H9 (cell line): ENCODE measurements around the gene TNNT1. TPM values are rescaled to one million over a fixed set of nuclear protein-coding genes. Genes with fewer than 3 reads are reported as not detected.

Source experiments
- DNase-seq: peaks from one replicate; pipeline ENCODE4 v3.0.0-alpha.2; 2017
- H2AFZ ChIP-seq: one replicate; pipeline ENCODE4 v1.6.1; 2013; ENCODE audit warnings: mild to moderate bottlenecking, low read length, control low read depth, moderate library complexity
- H2AK5ac ChIP-seq: 2 replicates; pipeline ENCODE4 v1.6.1; 2013; ENCODE audit warnings: low read length, control low read depth, mixed read lengths; ENCODE audit not compliant: insufficient read length
- H2BK120ac ChIP-seq: one replicate; pipeline ENCODE4 v1.6.1; 2013; ENCODE audit warnings: low read depth, mild to moderate bottlenecking, low read length, control low read depth, inconsistent platforms; ENCODE audit not compliant: poor library complexity, severe bottlenecking
- H2BK12ac ChIP-seq: 2 replicates; pipeline ENCODE4 v1.6.1; 2013; ENCODE audit warnings: low read length, control low read depth, mixed read lengths, low read depth; ENCODE audit not compliant: insufficient read length
- H2BK15ac ChIP-seq: 2 replicates; pipeline ENCODE4 v1.6.1; 2013; ENCODE audit warnings: low read depth, low read length, control low read depth
- H2BK20ac ChIP-seq: one replicate; pipeline ENCODE4 v1.6.1; 2013; ENCODE audit warnings: low read depth, mild to moderate bottlenecking, low read length, control low read depth, inconsistent platforms; ENCODE audit not compliant: poor library complexity, severe bottlenecking
- H2BK5ac ChIP-seq: 2 replicates; pipeline ENCODE4 v1.6.1; 2013; ENCODE audit warnings: low read length, control low read depth, mixed read lengths; ENCODE audit not compliant: insufficient read length
- H3K14ac ChIP-seq: 2 replicates; pipeline ENCODE4 v1.6.1; 2013; ENCODE audit warnings: low read length, control low read depth; ENCODE audit not compliant: insufficient read depth
- H3K18ac ChIP-seq: 2 replicates; pipeline ENCODE4 v1.6.1; 2013; ENCODE audit warnings: low read depth, mild to moderate bottlenecking, mixed read lengths, low read length, control low read depth; ENCODE audit not compliant: insufficient read length
- H3K23ac ChIP-seq: 2 replicates; pipeline ENCODE4 v1.6.1; 2013; ENCODE audit warnings: low read length, control low read depth, mixed read lengths, low read depth; ENCODE audit not compliant: insufficient read length
- H3K23me2 ChIP-seq: 2 replicates; pipeline ENCODE4 v1.6.1; 2013; ENCODE audit warnings: low read depth, mild to moderate bottlenecking, mixed read lengths, low read length, control low read depth; ENCODE audit not compliant: insufficient read length, poor library complexity, severe bottlenecking
- H3K27ac ChIP-seq: 2 replicates; pipeline ENCODE4 v1.5.1; 2013; ENCODE audit warnings: low read length, control low read depth, mixed read lengths, low read depth; ENCODE audit not compliant: insufficient read length
- H3K27me3 ChIP-seq: 2 replicates; pipeline ENCODE4 v1.6.1; 2013; ENCODE audit warnings: low read length, control low read depth, inconsistent platforms; ENCODE audit not compliant: insufficient read depth
- H3K4ac ChIP-seq: 2 replicates; pipeline ENCODE4 v1.6.1; 2013; ENCODE audit warnings: low read depth, mild to moderate bottlenecking, control low read depth, inconsistent platforms, low read length, moderate library complexity
- H3K4me1 ChIP-seq: 2 replicates; pipeline ENCODE4 v1.6.1; 2013; ENCODE audit warnings: low read length, control low read depth, inconsistent platforms; ENCODE audit not compliant: insufficient read depth
- H3K4me2 ChIP-seq: 2 replicates; pipeline ENCODE4 v1.6.1; 2013; ENCODE audit warnings: low read length, control low read depth, mixed read lengths; ENCODE audit not compliant: insufficient read length, insufficient read depth
- H3K56ac ChIP-seq: 2 replicates; pipeline ENCODE4 v1.6.1; 2013; ENCODE audit warnings: low read depth, mild to moderate bottlenecking, mixed read lengths, low read length, control low read depth; ENCODE audit not compliant: insufficient read length
- H3K79me1 ChIP-seq: 2 replicates; pipeline ENCODE4 v1.6.1; 2013; ENCODE audit warnings: low read depth, mild to moderate bottlenecking, moderate library complexity, low read length, control low read depth, inconsistent platforms; ENCODE audit not compliant: insufficient read depth, poor library complexity, severe bottlenecking
- H3K79me2 ChIP-seq: 2 replicates; pipeline ENCODE4 v1.6.1; 2013; ENCODE audit warnings: low read length, control low read depth, inconsistent platforms; ENCODE audit not compliant: insufficient read depth
- H3K9ac ChIP-seq: 2 replicates; pipeline ENCODE4 v1.6.1; 2013; ENCODE audit warnings: low read length, control low read depth, mixed read lengths; ENCODE audit not compliant: insufficient read length; ENCODE audit errors: extremely low read depth
- H3K9me3 ChIP-seq: one replicate; pipeline ENCODE4 v1.6.1; 2013; ENCODE audit warnings: low read depth, low read length, inconsistent platforms; ENCODE audit not compliant: control insufficient read depth
- H3T11ph ChIP-seq: one replicate; pipeline ENCODE4 v1.6.1; 2013; ENCODE audit warnings: mild to moderate bottlenecking, low read length, control low read depth, inconsistent platforms
- H4K20me1 ChIP-seq: one replicate; pipeline ENCODE4 v1.6.1; 2013; ENCODE audit not compliant: control insufficient read depth, insufficient read length, insufficient read depth
- H4K5ac ChIP-seq: 2 replicates; pipeline ENCODE4 v1.6.1; 2013; ENCODE audit warnings: low read depth, mild to moderate bottlenecking, mixed read lengths, low read length, control low read depth; ENCODE audit not compliant: insufficient read length
- H4K8ac ChIP-seq: replicated peaks from 2 replicates; pipeline ENCODE4 v1.6.1; 2013; ENCODE audit warnings: low read length, control low read depth, mixed read lengths, low read depth; ENCODE audit not compliant: insufficient read length
- H4K91ac ChIP-seq: 2 replicates; pipeline ENCODE4 v1.6.1; 2013; ENCODE audit warnings: low read depth, mild to moderate bottlenecking, moderate library complexity, mixed read lengths, low read length, control low read depth; ENCODE audit not compliant: insufficient read length
- H3K27ac Mint-ChIP-seq, 3 experiments: 2 replicates in 2 of 3; 3 replicates in 1 of 3; pipeline ENCODE4 v1.8.0; 2020 to 2021; ENCODE audit warnings: mixed read lengths in 3 of 3, mild to moderate bottlenecking in 1 of 3, moderate library complexity in 1 of 3
- H3K27me3 Mint-ChIP-seq: 2 replicates; pipeline ENCODE4 v1.8.0; 2021; ENCODE audit warnings: low read depth, mild to moderate bottlenecking, moderate library complexity, mixed read lengths
- H3K36me3 Mint-ChIP-seq, 3 experiments: 2 replicates in 2 of 3; 3 replicates in 1 of 3; pipeline ENCODE4 v1.8.0; 2020 to 2021; ENCODE audit warnings: low read depth in 3 of 3, mixed read lengths in 3 of 3; ENCODE audit not compliant: insufficient read depth in 1 of 3
- H3K4me1 Mint-ChIP-seq, 2 experiments: 2 replicates each; pipeline ENCODE4 v1.8.0; 2020; ENCODE audit warnings: mixed read lengths in 2 of 2
- H3K4me3 Mint-ChIP-seq, 2 experiments: 2 replicates in 1 of 2; 3 replicates in 1 of 2; pipeline ENCODE4 v1.8.0; 2020 to 2021; ENCODE audit warnings: mild to moderate bottlenecking in 2 of 2, mixed read lengths in 2 of 2, moderate library complexity in 1 of 2
- H3K9me3 Mint-ChIP-seq, 2 experiments: 2 replicates in 1 of 2; 3 replicates in 1 of 2; pipeline ENCODE4 v1.8.0; 2020; ENCODE audit warnings: mild to moderate bottlenecking in 2 of 2, mixed read lengths in 2 of 2, moderate library complexity in 1 of 2
- CTCF ChIP-seq: fragments of 200-600 bp; sonication (generic); conservative IDR thresholded peaks from 3 replicates; pipeline ENCODE4 v1.8.0; 2021; ENCODE audit warnings: antibody characterized with exemption, mild to moderate bottlenecking
- WGBS: extraction: QIAGEN DNeasy Blood & Tissue Kit; methylation state at CpG from one replicate; pipeline ENCODE4 v1.1.7; 2013; ENCODE audit warnings: missing lambda C conversion rate, low lambda C conversion rate, mixed read lengths; ENCODE audit not compliant: insufficient read length; ENCODE audit errors: extremely low coverage; 5-methylcytosine and 5-hydroxymethylcytosine counted together
- total RNA-seq: library from RNA; stranded (reverse); gene quantifications from 2 replicates; pipeline ENCODE4 v1.2.1, GENCODE V29; 2021

Gene TNNT1
- total RNA-seq, 1 experiment from 2014 or later = 127 TPM

GRCh38 chr19:55146078-55146704 lies 2.8 kb downstream of the TNNT1 start:
- no peaks in the 10 kb centered on the region for H3K23me2 ChIP-seq
- H3K56ac ChIP-seq = no peak overlapping the region
- TF ChIP-seq CTCF = peak; percentile 78
- H3T11ph ChIP-seq = no peak overlapping the region
- WGBS = no CpG with 5 or more reads among the region's 41 CpGs
- no peak overlapping the region for H2BK15ac ChIP-seq
- H3K27me3 Mint-ChIP-seq = peaks cover 7% of the 10 kb centered on the region
- no peak overlapping the region for H2BK120ac ChIP-seq
- no peak overlapping the region for H2BK20ac ChIP-seq
- H3K79me1 ChIP-seq = peaks cover 3% of the 10 kb centered on the region
- no peak overlapping the region for H2AFZ ChIP-seq
- H4K8ac ChIP-seq = no peak overlapping the region
- no peaks in the 10 kb centered on the region; a peak in 1 of 5 replicates for H3K9me3 Mint-ChIP-seq
- no peak overlapping the region for H3K14ac ChIP-seq
- peak overlapping the region; percentile 58 to 80 for H3K4me3 Mint-ChIP-seq
- H3K23ac ChIP-seq = no peak overlapping the region
- no peak overlapping the region for H4K5ac ChIP-seq
- H3K9ac ChIP-seq = no peak overlapping the region
- H2BK5ac ChIP-seq = no peak overlapping the region
- no peak overlapping the region for H3K27ac Mint-ChIP-seq
- no peaks in the 10 kb centered on the region for H3K79me2 ChIP-seq
- no peak overlapping the region for H2AK5ac ChIP-seq
- peaks cover 8 to 28% (median 22%) of the 10 kb centered on the region in 3 experiments for H3K36me3 Mint-ChIP-seq
- H3K27ac ChIP-seq = no peak overlapping the region
- no peaks in the 10 kb centered on the region for H3K27me3 ChIP-seq
- H3K4ac ChIP-seq = no peak overlapping the region
- no peak overlapping the region for H2BK12ac ChIP-seq
- H4K91ac ChIP-seq = no peak overlapping the region
- no peak overlapping the region for H3K18ac ChIP-seq
- no peaks in the 10 kb centered on the region for H4K20me1 ChIP-seq
- peak overlapping the region; percentile 52 for H3K4me2 ChIP-seq
- no peaks in the 10 kb centered on the region for H3K9me3 ChIP-seq
- peaks cover 11% of the 10 kb centered on the region; the same call in 1 of the 2 replicates for H3K4me1 ChIP-seq
- DNase-seq = peak; percentile 72
- peaks cover 29 to 40% of the 10 kb centered on the region in 2 experiments for H3K4me1 Mint-ChIP-seq
